Skin of body (tissue), 2 donors: ENCODE results near the gene CENPX. TPM values are rescaled to one million over a fixed set of nuclear protein-coding genes. Genes with fewer than 3 reads are reported as not detected.

ENCODE experiments used
- DNase-seq: peaks from one replicate; lab custom pipeline; 2025; lab: John Stamatoyannopoulos, UW
- total RNA-seq: library from RNA; depleted of rRNA; stranded (reverse); fragments of >200 nt; gene quantifications from one replicate; pipeline ENCODE4 v1.2.3, GENCODE V29; 2014

The CENPX gene
- total RNA-seq, 1 donor from 2014 or later, result 19.7 TPM

- no peak for DNase-seq
Measured at GRCh38 chr17:81980707-81981343, 41.9 kb downstream of the CENPX start.

- no peak for DNase-seq
Measured at GRCh38 chr17:81980122-81980521, 42.6 kb downstream of the CENPX start.

GRCh38 chr17:81978524-81979298 is 44.0 kb downstream of the CENPX start:
- no peak for DNase-seq

- DNase-seq, result peak; percentile 94
Measured at GRCh38 chr17:81977211-81977808, 45.4 kb downstream of the CENPX start, which contains the start of gene ASPSCR1. Gene ASPSCR1 (plus strand): TSS chr17:81977629. CDS start chr17:81977647, 18 bp downstream.

GRCh38 chr17:81976332-81977210 is 46.1 kb downstream of the CENPX start:
- no peak for DNase-seq

GRCh38 chr17:81973432-81973831 is 49.2 kb downstream of the CENPX start:
- no peak for DNase-seq

- no peak for DNase-seq
Measured at GRCh38 chr17:81968850-81969812, 53.5 kb downstream of the CENPX start.

Other genes starting within 250 kb of the CENPX start
- gene GCGR, start 218.7 kb downstream of the CENPX start, total RNA-seq, result not detected
- gene MCRIP1, start 189.6 kb downstream of the CENPX start, total RNA-seq, result 35.6 TPM
- gene PPP1R27, start 187.8 kb downstream of the CENPX start, total RNA-seq, result 10.0 TPM
- gene P4HB, start 162.3 kb downstream of the CENPX start, total RNA-seq, result 208 TPM
- gene ARHGDIA, start 151.5 kb downstream of the CENPX start, total RNA-seq, result 51.6 TPM
- gene ALYREF, start 131.3 kb downstream of the CENPX start, total RNA-seq, result 67.6 TPM
- 60.1 TPM for gene ANAPC11, start 131.2 kb downstream of the CENPX start, total RNA-seq
- gene NPB, start 120.6 kb downstream of the CENPX start, total RNA-seq, result 0.59 TPM
- 18.6 TPM for gene PCYT2, start 111.5 kb downstream of the CENPX start, total RNA-seq
- gene SIRT7, start 104.7 kb downstream of the CENPX start, total RNA-seq, result 12.6 TPM
- 8.1 TPM for gene MAFG, start 95.1 kb downstream of the CENPX start, total RNA-seq
- 49.4 TPM for gene PYCR1, start 85.6 kb downstream of the CENPX start, total RNA-seq
- gene MYADML2, start 75.6 kb downstream of the CENPX start, total RNA-seq, result 3.2 TPM
- 1.7 TPM for gene NOTUM, start 61.7 kb downstream of the CENPX start, total RNA-seq
- 19.2 TPM for gene ASPSCR1, start 45.2 kb downstream of the CENPX start, total RNA-seq
- gene LRRC45, start 427 bp upstream of the CENPX start, total RNA-seq, result 8.6 TPM
- 15.6 TPM for gene RAC3, start 8.8 kb upstream of the CENPX start, total RNA-seq
- gene DCXR, start 14.8 kb upstream of the CENPX start, total RNA-seq, result 33.4 TPM
- gene RFNG, start 28.9 kb upstream of the CENPX start, total RNA-seq, result 19.3 TPM
- 35.5 TPM for gene GPS1, start 29.0 kb upstream of the CENPX start, total RNA-seq
- 35.7 TPM for gene DUS1L, start 42.9 kb upstream of the CENPX start, total RNA-seq
- 262 TPM for gene FASN, start 75.4 kb upstream of the CENPX start, total RNA-seq
- gene CCDC57, start 190.0 kb upstream of the CENPX start, total RNA-seq, result 22.6 TPM
- 16.3 TPM for gene SLC16A3, start 206.2 kb upstream of the CENPX start, total RNA-seq